B cell (primary cell): Measurements from ENCODE around the gene ZNF580.

ENCODE experiments used
- CTCF ChIP-seq: fragments of 200-600 bp; IDR thresholded peaks from one replicate; pipeline ENCODE4 v1.8.0; 2022; ENCODE audit warnings: antibody characterized with exemption, mild to moderate bottlenecking
- EZH2 ChIP-seq: IDR thresholded peaks from 2 replicates; pipeline ENCODE4 v1.6.1; 2012; ENCODE audit warnings: borderline replicate concordance, low read depth, mild to moderate bottlenecking, moderate library complexity, low read length; ENCODE audit not compliant: insufficient read depth, poor library complexity, severe bottlenecking

- TF ChIP-seq CTCF (no peak), EZH2 (no peak)
These were observed 51.0 kb downstream of the ZNF580 start for GRCh38 chr19:55691561-55692481.
